Panc1 (cell line): ENCODE results near the gene CYTH3. TPM values are rescaled to one million over a fixed set of nuclear protein-coding genes. Genes with fewer than 3 reads are reported as not detected.

Source experiments
- ATAC-seq: fragments of 200-7000 bp; cut with Tn5 transposase; 2 replicates; pipeline ENCODE4 v1.9.1; 2020; ENCODE audit warnings: mild to moderate bottlenecking, moderate library complexity
- BruUV-seq: library from RNA; stranded (reverse); fragments of 400-500 nt; replicated peaks from 2 replicates; lab custom pipeline; 2021; lab: Mats Ljungman, UMichigan
- CTCF ChIA-PET: fragments of 300-600 bp; sonication (Branson Sonifier 250); formaldehyde crosslinking; loops from one replicate; lab custom pipeline; 2022; ENCODE audit warnings: antibody characterized with exemption; lab: Charles Lee
- POLR2A ChIA-PET: fragments of 300-600 bp; sonication (Branson Sonifier 250); formaldehyde crosslinking; loops from one replicate; lab custom pipeline; 2022; ENCODE audit warnings: antibody characterized with exemption; lab: Charles Lee
- DNase-seq: peaks from one replicate; pipeline ENCODE4 v3.0.0-alpha.2; 2010; ENCODE audit warnings: low read depth, low spot score
- H3K27ac ChIP-seq: 2 replicates; pipeline ENCODE4 v1.5.1; 2011; ENCODE audit warnings: mild to moderate bottlenecking, low read length, inconsistent platforms
- H3K27me3 ChIP-seq: fragments of 200-500 bp; sonication (Bioruptor generic); 2 replicates; pipeline ENCODE4 v1.6.0; 2014; ENCODE audit warnings: low read length, inconsistent platforms; ENCODE audit not compliant: control insufficient read depth, insufficient read depth
- H3K36me3 ChIP-seq: fragments of 200-500 bp; sonication (Bioruptor generic); 2 replicates; pipeline ENCODE4 v1.5.1; 2014; ENCODE audit warnings: inconsistent platforms, mild to moderate bottlenecking, low read length, moderate library complexity; ENCODE audit not compliant: control insufficient read depth, insufficient read depth
- H3K4me1 ChIP-seq: 2 replicates; pipeline ENCODE4 v1.5.1; 2011; ENCODE audit warnings: inconsistent platforms, mild to moderate bottlenecking, low read length, moderate library complexity; ENCODE audit not compliant: control insufficient read depth, insufficient read depth
- H3K4me3 ChIP-seq, 2 experiments: 2 replicates each; pipeline ENCODE4 v1.5.1; 2011 to 2012; ENCODE audit warnings: low read depth in 2 of 2, low read length in 2 of 2, mild to moderate bottlenecking in 2 of 2, inconsistent platforms in 1 of 2, moderate library complexity in 1 of 2
- H3K9me3 ChIP-seq: fragments of 200-500 bp; sonication (Bioruptor generic); 2 replicates; pipeline ENCODE4 v1.5.1; 2014; ENCODE audit warnings: low read depth, mild to moderate bottlenecking, inconsistent platforms, low read length, moderate library complexity; ENCODE audit not compliant: control insufficient read depth, insufficient read depth
- CTCF ChIP-seq: fragments of 450-650 bp; IDR thresholded peaks from 2 replicates; pipeline ENCODE4 v1.5.1; 2017; ENCODE audit warnings: mild to moderate bottlenecking
- POLR2AphosphoS5 ChIP-seq: IDR thresholded peaks from 2 replicates; pipeline ENCODE4 v1.6.1; 2012; ENCODE audit warnings: mild to moderate bottlenecking, low read depth, low read length, moderate library complexity
- REST ChIP-seq, 2 experiments: IDR thresholded peaks; 2 replicates each; pipeline ENCODE4 v1.6.1; 2011 to 2012; ENCODE audit warnings: low read depth in 2 of 2, control low read depth in 1 of 2, low read length in 1 of 2, mild to moderate bottlenecking in 1 of 2, moderate library complexity in 1 of 2; ENCODE audit not compliant: insufficient read depth in 1 of 2
- SIN3A ChIP-seq: IDR thresholded peaks from 2 replicates; pipeline ENCODE4 v1.6.1; 2012; ENCODE audit warnings: low read depth, mild to moderate bottlenecking, low read length, moderate library complexity, borderline replicate concordance; ENCODE audit not compliant: insufficient read depth
- TCF7L2 ChIP-seq: IDR thresholded peaks from 2 replicates; pipeline ENCODE4 v1.6.1; 2011; ENCODE audit warnings: mild to moderate bottlenecking, low read depth, low read length, inconsistent platforms
- in situ Hi-C: cut with HindIII; loops from 2 replicates; pipeline ENCODE4 v1.10.0; 2016; ENCODE audit warnings: low sequenced_read_pairs, low pct_unique_long_range_greater_than_20kb
- intact Hi-C: fragments of 100-400 bp; cut with micrococcal nuclease; formaldehyde crosslinking; loops from one replicate; pipeline ENCODE4 v1.10.0; 2022; ENCODE audit not compliant: unreplicated experiment
- total RNA-seq: library from RNA; stranded (reverse); gene quantifications from one replicate; pipeline ENCODE4 v1.2.1, GENCODE V29; 2021; ENCODE audit not compliant: unreplicated experiment

Gene CYTH3
- total RNA-seq, 1 experiment from 2014 or later, result 35.5 TPM

GRCh38 chr7:6128205-6128604 lies 144.2 kb downstream of the CYTH3 start:
- H3K27ac ChIP-seq, result no peak overlapping the region
- DNase-seq (no peak), ATAC-seq (no peak)
- no peaks in the 10 kb centered on the region for H3K9me3 ChIP-seq
- in situ Hi-C loops (no loop called here), intact Hi-C loops (no loop called here)
- TF ChIP-seq CTCF, result no peak
- no peak for TF ChIP-seq POLR2AphosphoS5
- ChIA-PET CTCF (no interaction called here), POLR2A (no interaction called here)
- BruUV-seq, result no TSS peak
- H3K4me1 ChIP-seq, result no peaks in the 10 kb centered on the region
- H3K4me3 ChIP-seq, result no peak overlapping the region
- H3K36me3 ChIP-seq, result no peaks in the 10 kb centered on the region
- H3K27me3 ChIP-seq, result no peaks in the 10 kb centered on the region

DNA sequence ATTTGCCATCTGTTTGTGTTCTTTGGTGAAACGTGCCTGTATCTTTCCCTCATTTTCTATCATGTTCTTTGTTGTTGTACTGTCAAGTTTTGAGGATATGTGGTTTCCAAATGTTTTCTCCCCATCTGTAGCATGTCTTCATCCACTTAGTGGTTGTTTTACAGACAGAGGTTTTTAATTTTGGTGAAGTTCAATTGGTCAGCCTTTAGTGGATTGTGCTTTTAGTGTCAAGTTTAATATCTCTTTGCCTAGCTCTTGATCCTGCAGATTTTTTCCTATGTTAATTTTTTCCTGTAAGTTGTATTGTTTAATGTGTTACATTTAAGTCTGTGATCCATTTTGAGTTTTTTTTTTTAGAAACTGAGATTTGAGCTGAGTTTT lies 145.3 kb downstream of the CYTH3 start:
- TSS peak; percentile 48 for BruUV-seq
- TF ChIP-seq POLR2AphosphoS5 (no peak), TCF7L2 (no peak), REST (IDR thresholded peaks at IDR 0.05; ENCODE audit: insufficient read depth in 1 of 2, low read depth in 2 of 2, low read length in 1 of 2) (no peak)
- DNase-seq (no peak), ATAC-seq (no peak)
- CTCF ChIA-PET, result no interaction called here
- Histone ChIP-seq H3K9me3 (no peaks in the 10 kb centered on the region), H3K27me3 (no peaks in the 10 kb centered on the region), H3K4me3 (no peak overlapping the region), H3K36me3 (no peaks in the 10 kb centered on the region), H3K4me1 (no peaks in the 10 kb centered on the region), H3K27ac (no peak overlapping the region)
- in situ Hi-C loops, result no loop called here
- intact Hi-C loops, result no loop called here
- POLR2A ChIA-PET, result no interaction called here

GRCh38 chr7:6123843-6124242 lies 148.6 kb downstream of the CYTH3 start:
- Histone ChIP-seq H3K4me3 (no peak overlapping the region), H3K9me3 (no peaks in the 10 kb centered on the region; the same call in 1 of the 2 replicates), H3K27me3 (no peaks in the 10 kb centered on the region), H3K27ac (no peak overlapping the region), H3K4me1 (no peaks in the 10 kb centered on the region), H3K36me3 (no peaks in the 10 kb centered on the region; the same call in 1 of the 2 replicates)
- POLR2A ChIA-PET, result no interaction called here
- CTCF ChIA-PET, result no interaction called here
- TF ChIP-seq TCF7L2 (no peak), REST (IDR thresholded peaks at IDR 0.05; ENCODE audit: insufficient read depth in 1 of 2, low read depth in 2 of 2, low read length in 1 of 2) (no peak), CTCF (no peak), POLR2AphosphoS5 (no peak), SIN3A (no peak)
- intact Hi-C loops (no loop called here), in situ Hi-C loops (no loop called here)
- ATAC-seq (no peak), DNase-seq (no peak)
- BruUV-seq, result no TSS peak
